Measurements from ENCODE around the gene OVOL1.

Gene OVOL1

GRCh38 chr11:65793144-65793581 lies 6.3 kb downstream of the OVOL1 start:
- DNase-seq, result no peak

GRCh38 chr11:65793625-65794400 lies 7.0 kb downstream of the OVOL1 start:
- no peak for DNase-seq

DNA sequence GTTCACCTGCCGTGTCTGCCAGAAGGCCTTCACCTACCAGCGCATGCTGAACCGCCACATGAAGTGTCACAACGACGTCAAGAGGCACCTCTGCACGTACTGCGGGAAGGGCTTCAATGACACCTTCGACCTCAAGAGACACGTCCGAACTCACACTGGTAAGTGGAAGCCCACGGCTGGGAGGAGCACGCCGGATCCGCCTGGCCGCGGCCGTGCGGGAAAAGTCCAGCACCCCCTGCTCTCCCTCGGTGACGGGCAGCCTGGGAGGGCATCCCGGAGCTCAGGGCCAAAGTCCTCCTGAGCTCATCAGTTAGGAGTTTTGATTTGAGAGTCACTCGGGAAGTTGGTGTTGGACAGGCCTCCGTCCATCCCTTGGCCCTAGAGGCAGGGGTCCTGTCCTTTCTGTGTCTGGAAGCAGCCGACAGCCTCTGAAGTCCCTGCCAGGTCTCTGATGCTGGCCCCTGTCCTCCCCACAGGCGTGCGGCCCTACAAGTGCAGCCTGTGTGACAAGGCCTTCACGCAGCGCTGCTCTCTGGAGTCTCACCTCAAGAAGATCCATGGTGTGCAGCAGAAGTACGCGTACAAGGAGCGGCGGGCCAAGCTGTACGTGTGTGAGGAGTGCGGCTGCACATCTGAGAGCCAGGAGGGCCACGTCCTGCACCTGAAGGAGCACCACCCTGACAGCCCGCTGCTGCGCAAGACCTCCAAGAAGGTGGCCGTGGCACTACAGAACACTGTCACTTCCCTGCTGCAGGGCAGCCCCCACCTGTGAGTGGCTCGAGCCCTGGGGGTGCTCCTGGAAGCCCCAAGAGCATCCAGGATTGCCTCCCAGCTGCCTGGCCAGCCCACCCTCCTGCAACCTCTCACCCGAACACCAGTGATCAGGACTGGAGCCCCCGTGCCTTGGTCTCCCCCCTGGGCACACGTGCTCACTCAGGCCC lies 8.0 kb downstream of the OVOL1 start:
- DNase-seq, result no peak

DNA sequence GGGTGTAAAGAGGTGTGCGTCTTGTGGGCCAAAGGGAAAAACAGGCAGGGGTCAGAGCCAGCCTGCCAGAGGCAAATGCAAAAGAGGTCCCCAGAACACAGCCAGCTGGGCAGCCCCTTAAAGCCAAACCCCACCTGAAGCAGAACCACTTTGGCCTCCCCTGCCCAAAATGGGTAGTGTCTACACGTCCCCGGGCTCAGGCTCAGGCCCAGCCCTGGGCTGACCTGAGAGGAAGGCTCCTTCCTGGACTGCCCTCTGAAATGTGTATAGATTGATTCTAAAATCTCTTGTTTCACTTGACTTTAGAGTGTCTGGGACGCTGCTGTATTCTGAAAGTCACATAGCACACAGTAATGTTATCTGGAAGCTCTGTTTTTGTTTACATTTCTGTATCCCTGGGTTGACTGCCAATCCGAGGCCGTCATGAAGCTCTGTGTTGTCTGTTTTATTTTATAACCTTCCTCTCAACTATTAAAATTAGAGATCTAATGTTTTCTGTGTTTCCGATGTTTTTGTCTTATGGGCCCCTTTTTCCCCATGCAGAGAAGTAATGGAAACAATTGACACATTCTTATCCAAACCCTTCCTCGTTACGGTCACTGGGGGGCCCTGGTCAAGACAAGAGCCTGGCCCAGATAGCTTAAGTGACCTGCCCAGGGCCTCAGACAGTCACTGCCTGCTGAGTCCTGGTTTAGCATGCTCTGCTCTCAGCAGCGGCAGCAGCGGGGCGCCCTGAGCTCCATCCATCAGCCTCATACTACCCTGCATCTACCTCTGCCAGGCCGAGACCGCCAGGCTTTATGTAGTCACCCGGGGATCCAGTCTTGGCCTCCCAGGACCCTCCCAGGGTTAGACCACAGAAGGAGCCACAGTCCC lies 10.1 kb downstream of the OVOL1 start:
- no peak for DNase-seq

GRCh38 chr11:65797711-65798110 lies 10.8 kb downstream of the OVOL1 start:
- no peak for DNase-seq

DNA sequence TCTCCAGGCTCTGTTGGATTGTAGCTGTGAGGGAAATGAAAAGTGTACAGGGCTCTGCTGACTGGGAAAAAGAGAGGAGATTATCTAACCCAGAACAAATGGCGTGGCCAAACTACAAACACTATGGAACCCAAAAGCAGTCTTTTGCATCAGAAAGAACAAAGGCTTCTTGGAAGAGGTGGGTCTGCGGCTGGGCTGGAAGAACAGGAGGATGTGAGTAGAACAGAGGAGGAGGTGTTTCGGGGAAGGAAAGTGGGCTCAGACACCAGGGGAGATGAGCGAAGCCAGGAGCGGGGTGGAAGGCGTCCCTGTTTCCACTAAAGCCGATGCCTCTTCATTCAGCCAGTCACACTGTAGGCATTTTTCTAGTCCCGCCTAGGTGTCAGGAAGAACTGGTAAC lies 12.0 kb downstream of the OVOL1 start:
- no peak for DNase-seq

- no peak for DNase-seq
Observed at GRCh38 chr11:65801153-65801987, 14.5 kb downstream of the OVOL1 start.

DNA sequence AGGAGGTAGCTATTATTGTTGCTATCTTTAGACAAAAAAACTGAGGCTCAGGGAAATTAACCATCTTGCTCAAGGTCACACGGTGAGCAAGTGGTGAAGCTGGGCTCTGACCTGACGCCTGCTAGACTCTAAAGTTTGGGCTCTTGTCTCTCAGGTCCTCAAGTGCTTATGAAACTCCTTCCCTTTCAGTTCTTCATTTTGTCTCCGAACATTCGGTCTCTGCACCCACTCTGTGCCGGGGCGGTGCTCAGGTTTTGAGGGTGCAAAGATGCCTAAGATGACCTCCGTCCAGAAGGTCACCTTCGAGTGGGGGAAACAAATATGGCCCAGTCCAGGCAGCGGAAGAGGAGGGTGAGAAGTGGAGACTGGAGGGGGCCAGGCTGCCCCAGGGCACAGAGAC lies 16.0 kb downstream of the OVOL1 start:
- no peak for DNase-seq

GRCh38 chr11:65803797-65804492 lies 17.1 kb downstream of the OVOL1 start:
- DNase-seq, result no peak

DNA sequence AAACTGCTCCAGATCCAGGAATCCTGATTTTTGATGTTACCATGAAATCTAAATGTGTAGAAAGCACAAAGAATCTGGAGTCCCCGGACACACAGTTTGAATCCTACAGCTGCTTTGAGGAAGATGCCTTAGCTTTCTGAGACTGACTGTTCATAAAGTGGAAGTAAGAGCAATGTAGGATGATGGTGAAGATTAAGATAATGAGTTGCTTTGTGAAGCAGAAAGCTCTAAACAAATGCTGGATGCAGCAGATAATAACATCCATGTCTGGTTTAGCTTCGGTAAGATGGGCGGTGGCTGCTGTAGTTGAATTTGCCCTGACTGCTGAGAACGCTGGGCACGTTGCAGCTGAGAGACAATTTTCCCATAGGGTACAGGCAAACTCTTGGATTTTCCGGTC lies 20.1 kb downstream of the OVOL1 start:
- DNase-seq, result no peak

DNA sequence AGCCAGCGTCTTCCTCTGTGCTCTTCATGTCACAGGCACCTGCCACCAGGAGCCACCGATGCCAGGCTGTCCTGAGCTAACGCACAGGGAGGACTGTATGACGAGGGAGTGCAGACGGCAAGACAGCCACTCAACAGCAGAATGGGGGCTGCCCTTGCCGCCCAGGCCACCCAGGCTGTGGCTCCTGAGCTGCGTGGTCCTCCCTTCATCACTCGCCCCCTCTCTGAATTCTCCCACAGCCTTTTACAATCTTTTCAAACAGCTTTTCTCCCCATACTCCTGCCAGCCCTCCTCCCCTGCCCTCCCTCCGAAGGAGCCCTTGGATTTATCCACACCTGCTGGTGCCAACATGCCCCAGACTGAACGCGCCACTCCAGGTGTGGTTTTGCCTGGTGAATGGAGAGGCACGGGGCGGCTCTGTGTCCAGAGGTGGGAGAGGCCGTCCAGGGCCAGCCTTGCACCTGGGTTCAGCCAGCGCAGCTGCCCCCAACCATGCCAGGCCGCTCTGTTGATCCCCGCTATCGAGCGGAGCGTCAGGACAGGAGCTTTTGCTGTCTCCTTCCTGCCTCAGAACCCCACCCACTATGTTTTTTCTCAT lies 22.0 kb downstream of the OVOL1 start:
- no peak for DNase-seq

GRCh38 chr11:65809496-65809895 lies 22.6 kb downstream of the OVOL1 start:
- DNase-seq, result no peak

- DNase-seq, result no peak
Observed at GRCh38 chr11:65810046-65810868, 23.4 kb downstream of the OVOL1 start.

DNA sequence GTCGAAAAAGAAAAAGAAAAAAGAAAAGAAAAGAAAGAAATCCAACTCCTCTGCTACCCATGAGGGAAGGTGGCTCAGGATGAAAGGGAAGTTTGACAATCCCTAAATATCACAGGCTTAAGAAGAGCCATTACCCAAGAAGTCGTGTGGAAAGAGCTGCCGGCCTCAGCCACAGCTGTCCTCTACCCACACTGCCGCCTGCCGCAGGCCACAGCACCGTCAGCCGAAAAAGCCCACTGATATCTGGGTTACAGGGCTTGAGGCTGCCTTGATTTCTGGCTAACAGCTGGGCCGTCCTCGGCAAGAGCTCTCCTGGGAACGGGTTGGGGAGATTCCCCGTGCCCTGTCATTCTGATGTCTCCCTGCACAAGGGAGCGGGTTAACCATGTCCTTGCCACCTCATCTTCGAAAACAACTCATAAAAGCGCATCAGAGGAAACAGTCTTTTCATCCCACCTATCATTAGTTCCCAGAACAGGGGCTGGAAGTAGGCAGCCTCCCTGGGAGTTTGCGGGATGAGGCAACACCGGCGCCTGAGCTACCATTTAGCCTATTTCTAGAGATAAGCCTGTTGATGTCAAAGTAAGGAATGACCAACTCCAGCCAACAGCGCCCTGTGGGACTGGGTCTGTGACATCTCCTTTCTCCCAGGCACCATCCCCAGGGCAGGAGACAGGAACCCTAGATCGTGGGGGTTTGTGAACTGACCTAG lies 25.1 kb downstream of the OVOL1 start:
- DNase-seq, result no peak

- DNase-seq, result no peak
Observed at GRCh38 chr11:65814131-65814985, 27.5 kb downstream of the OVOL1 start.

GRCh38 chr11:65814986-65815565 lies 28.2 kb downstream of the OVOL1 start:
- DNase-seq, result no peak

- DNase-seq, result no peak
Observed at GRCh38 chr11:65816696-65817095, 29.8 kb downstream of the OVOL1 start.

- no peak for DNase-seq
Observed at GRCh38 chr11:65817312-65817834, 30.5 kb downstream of the OVOL1 start.
